A549 (cell line): ENCODE results near the gene CAB39. TPM values are rescaled to one million over a fixed set of nuclear protein-coding genes. Genes with fewer than 3 reads are reported as not detected.
"Not testable (repeated sequence)": the region's sequence is repeated elsewhere in the genome, so short reads cannot be mapped to it uniquely, and the experiment has no call there.

Source experiments
- ATAC-seq, 2 experiments: fragments of 200-7000 bp in 1 of 2; fragments of >200 bp in 1 of 2; cut with Nextera tagmentation in 1 of 2; cut with Tn5 transposase in 1 of 2; 3 replicates each; pipeline versions ENCODE4 v1.8.0 to v1.9.1; 2018 to 2020; ENCODE audit warnings: mild to moderate bottlenecking in 1 of 2, moderate library complexity in 1 of 2
- CTCF ChIA-PET: fragments of 300-600 bp; sonication (Branson Sonifier 250); formaldehyde crosslinking; extraction: SDS; loops from one replicate; lab custom pipeline; 2021; ENCODE audit warnings: antibody characterized with exemption, inconsistent platforms; lab: Yijun Ruan, JAX
- POLR2A ChIA-PET: fragments of 350-600 bp; formaldehyde crosslinking; extraction: SDS; loops from one replicate; lab custom pipeline; 2021; ENCODE audit warnings: antibody characterized with exemption, inconsistent platforms; lab: Yijun Ruan, JAX
- DNase-seq, 2 experiments: peaks; one replicate each; pipeline versions ENCODE4 v3.0.0 to v3.0.0-alpha.2; 2011 to 2016; ENCODE audit warnings: low read depth in 1 of 2, low spot score in 1 of 2
- FAIRE-seq: peaks from 2 replicates; lab custom pipeline; 2011; peaks lifted over from hg19 to GRCh38; lab: Jason Lieb, UNC
- H3K27ac ChIP-seq, 2 experiments: fragments of >200 bp; sonication (Bioruptor Twin); formaldehyde crosslinking; 3 replicates each; pipeline ENCODE4 v1.5.1; 2016 to 2017
- H3K4me1 ChIP-seq: fragments of >200 bp; sonication (Bioruptor Twin); formaldehyde crosslinking; 3 replicates; pipeline ENCODE4 v1.6.1; 2016
- H3K4me2 ChIP-seq: fragments of >200 bp; sonication (Bioruptor Twin); formaldehyde crosslinking; 3 replicates; pipeline ENCODE4 v1.6.1; 2016
- H3K4me3 ChIP-seq: fragments of >200 bp; sonication (Bioruptor Twin); formaldehyde crosslinking; 3 replicates; pipeline ENCODE4 v1.5.1; 2016
- H3K9me3 ChIP-seq: fragments of >200 bp; sonication (Bioruptor Twin); formaldehyde crosslinking; 3 replicates; pipeline ENCODE4 v1.6.1; 2016
- BHLHE40 ChIP-seq: IDR thresholded peaks from 2 replicates; pipeline ENCODE4 v1.6.1; 2012; ENCODE audit warnings: low read depth, low read length, inconsistent platforms
- CEBPB ChIP-seq, 2 experiments: fragments of >200 bp in 1 of 2; sonication (Bioruptor Twin) in 1 of 2; formaldehyde crosslinking in 1 of 2; IDR thresholded peaks; 2 replicates each; pipeline ENCODE4 v1.6.1; 2012 to 2016
- ELK1 ChIP-seq: fragments of 150-350 bp; IDR thresholded peaks from 2 replicates; pipeline ENCODE4 v1.6.1; 2014; ENCODE audit warnings: low read depth, mild to moderate bottlenecking, low read length
- ESRRA ChIP-seq: fragments of 150-350 bp; IDR thresholded peaks from 2 replicates; pipeline ENCODE4 v1.6.1; 2014; ENCODE audit warnings: mild to moderate bottlenecking, low read length, borderline replicate concordance
- FOSB ChIP-seq: fragments of 250-450 bp; sonication (Bioruptor Pico); IDR thresholded peaks from 2 replicates; pipeline ENCODE4 v1.5.0; 2020; ENCODE audit warnings: mild to moderate bottlenecking, moderate library complexity
- FOSL2 ChIP-seq, 2 experiments: fragments of 450-650 bp in 1 of 2; fragments of >200 bp in 1 of 2; sonication (Bioruptor Twin) in 1 of 2; formaldehyde crosslinking; IDR thresholded peaks; 2 replicates each; pipeline versions ENCODE4 v1.5.0 to v1.6.1; 2016 to 2020; ENCODE audit warnings: mild to moderate bottlenecking in 1 of 2, moderate library complexity in 1 of 2
- FOXS1 ChIP-seq: fragments of 250-450 bp; sonication (Bioruptor Pico); IDR thresholded peaks from 2 replicates; pipeline ENCODE4 v1.5.0; 2020; ENCODE audit warnings: mild to moderate bottlenecking, moderate library complexity
- HDAC2 ChIP-seq: fragments of 200-600 bp; sonication (generic); IDR thresholded peaks from 2 replicates; pipeline ENCODE4 v1.6.1; 2016
- HOXB13 ChIP-seq: fragments of 250-450 bp; sonication (Bioruptor Pico); IDR thresholded peaks from 2 replicates; pipeline ENCODE4 v1.5.0; 2020; ENCODE audit warnings: low read depth, mild to moderate bottlenecking, moderate library complexity
- KDM5A ChIP-seq: fragments of 200-600 bp; sonication (generic); IDR thresholded peaks from 2 replicates; pipeline ENCODE4 v1.6.1; 2016; ENCODE audit warnings: antibody characterized with exemption, mild to moderate bottlenecking
- MAFK ChIP-seq: fragments of 450-650 bp; IDR thresholded peaks from 2 replicates; pipeline ENCODE4 v1.6.1; 2014; ENCODE audit not compliant: partially characterized antibody
- NFE2L2 ChIP-seq: fragments of 150-350 bp; conservative IDR thresholded peaks from 2 replicates; pipeline ENCODE4 v1.6.1; 2014; ENCODE audit warnings: low read length
- NPAS2 ChIP-seq: fragments of 250-450 bp; sonication (Bioruptor Pico); IDR thresholded peaks from 2 replicates; pipeline ENCODE4 v1.8.0; 2022; ENCODE audit warnings: mild to moderate bottlenecking, moderate library complexity, borderline replicate concordance
- NR3C1 ChIP-seq: fragments of >200 bp; sonication (Bioruptor Twin); formaldehyde crosslinking; IDR thresholded peaks from 3 replicates; pipeline ENCODE4 v1.6.1; 2017
- PHF8 ChIP-seq: fragments of 200-600 bp; sonication (generic); IDR thresholded peaks from 2 replicates; pipeline ENCODE4 v1.6.1; 2016; ENCODE audit warnings: low read depth, mild to moderate bottlenecking, antibody characterized with exemption, moderate library complexity, borderline replicate concordance
- POLR2A ChIP-seq: IDR thresholded peaks from 2 replicates; pipeline ENCODE4 v1.6.1; 2012; ENCODE audit warnings: mild to moderate bottlenecking, low read length
- POLR2AphosphoS2 ChIP-seq: conservative IDR thresholded peaks from 2 replicates; pipeline ENCODE4 v1.6.1; 2012; ENCODE audit warnings: low read length, improper control_type of control experiment, inconsistent platforms
- RAD21 ChIP-seq, 2 experiments: fragments of >200 bp in 1 of 2; sonication (Bioruptor Twin) in 1 of 2; formaldehyde crosslinking in 1 of 2; IDR thresholded peaks in 1 of 2; conservative IDR thresholded peaks in 1 of 2; 2 replicates in 1 of 2; 3 replicates in 1 of 2; pipeline ENCODE4 v1.6.1; 2012 to 2018; ENCODE audit warnings: inconsistent platforms in 1 of 2
- RARB ChIP-seq: fragments of 250-450 bp; sonication (Bioruptor Pico); IDR thresholded peaks from 2 replicates; pipeline ENCODE4 v1.8.0; 2021; ENCODE audit warnings: mild to moderate bottlenecking, moderate library complexity
- RNF2 ChIP-seq: fragments of 200-600 bp; sonication (generic); IDR thresholded peaks from 2 replicates; pipeline ENCODE4 v1.6.1; 2016; ENCODE audit warnings: low read depth, mild to moderate bottlenecking, antibody characterized with exemption, moderate library complexity, borderline replicate concordance
- SREBF2 ChIP-seq: fragments of 450-650 bp; IDR thresholded peaks from 2 replicates; pipeline ENCODE4 v1.6.1; 2014; ENCODE audit warnings: mild to moderate bottlenecking, moderate library complexity
- TFCP2L1 ChIP-seq: fragments of 250-450 bp; sonication (Bioruptor Pico); IDR thresholded peaks from 2 replicates; pipeline ENCODE4 v1.5.0; 2021; ENCODE audit warnings: mild to moderate bottlenecking
- TP53 ChIP-seq: fragments of 250-450 bp; sonication (Bioruptor Pico); IDR thresholded peaks from 2 replicates; pipeline ENCODE4 v1.5.0; 2021; ENCODE audit warnings: mild to moderate bottlenecking, moderate library complexity
- ZFP36 ChIP-seq: fragments of 450-650 bp; IDR thresholded peaks from 2 replicates; pipeline ENCODE4 v1.6.1; 2014; ENCODE audit warnings: borderline replicate concordance; ENCODE audit not compliant: partially characterized antibody
- ZSCAN20 ChIP-seq: fragments of 250-450 bp; sonication (Bioruptor Pico); IDR thresholded peaks from 2 replicates; pipeline ENCODE4 v1.8.0; 2022; ENCODE audit warnings: mild to moderate bottlenecking, moderate library complexity
- WGBS: methylation state at CpG from one replicate; pipeline ENCODE4 v1.1.6; 2017; ENCODE audit errors: missing lambda C conversion rate; 5-methylcytosine and 5-hydroxymethylcytosine counted together
- polyA plus RNA-seq, 4 experiments: library from polyadenylated mRNA; depleted of rRNA in 3 of 4; stranded (reverse); fragments of >200 nt; fragmentation: RNase III in 1 of 4; extraction: RNeasy Plus Mini Kit Qiagen cat#74134 plus additional on column Dnase treatment in 1 of 4; gene quantifications; 2 replicates in 3 of 4; 3 replicates in 1 of 4; pipeline ENCODE4 v1.2.3, GENCODE V29; 2011 to 2017
- TF ChIP-seq, protein P1 (sequence below): fragments of >200 bp; sonication (Bioruptor Twin); formaldehyde crosslinking; IDR thresholded peaks from 3 replicates; pipeline ENCODE4 v1.6.1; 2016
- TF ChIP-seq, protein P2 (sequence below): fragments of 250-450 bp; sonication (Bioruptor Pico); IDR thresholded peaks from 2 replicates; pipeline ENCODE4 v1.5.0; 2020; ENCODE audit warnings: low read depth, mild to moderate bottlenecking, moderate library complexity

CAB39 gene
- polyA plus RNA-seq, 2 of the 4 experiments (the other 2 are of a cell fraction) = 28.4 to 54.2 TPM

DNA sequence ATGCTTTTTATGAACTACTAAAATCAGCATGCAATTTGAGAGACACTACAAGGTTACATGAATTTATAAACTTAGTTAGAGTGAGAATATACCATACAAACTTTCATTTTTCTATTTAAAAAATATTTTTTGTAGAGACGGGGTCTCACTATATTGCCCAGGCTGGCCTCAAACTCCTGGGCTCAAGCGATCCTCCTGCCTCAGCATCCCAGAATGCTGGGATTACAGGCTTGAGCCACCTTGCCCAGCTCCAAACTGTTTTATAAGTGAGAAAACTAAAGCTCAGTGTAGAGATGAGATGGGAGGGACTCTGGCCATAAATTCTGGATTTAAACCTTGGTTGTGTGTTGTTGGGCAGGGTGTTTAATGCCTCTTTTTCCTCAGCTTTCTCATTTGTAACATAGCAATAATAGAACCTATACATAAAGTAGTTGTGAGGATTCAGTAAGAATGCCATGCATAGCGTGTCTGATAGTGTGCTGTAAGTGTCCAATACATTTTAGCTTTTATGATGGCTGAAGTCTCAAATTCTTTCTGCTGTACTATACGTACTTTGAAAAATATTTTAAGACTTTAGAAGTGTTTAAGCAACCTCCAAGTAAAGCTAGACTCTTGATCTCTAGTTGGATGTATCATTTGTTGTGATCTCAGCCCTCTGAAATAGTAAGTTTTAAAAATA, 9.7 kb downstream of the CAB39 start:
- ChIA-PET POLR2A (no interaction called here), CTCF (interaction anchor here (0.6 to 1.7 kb wide), 6 partner anchors 9 to 747 kb away, joined by 3 to 8 read pairs (median 4); no protein-coding TSS in a partner anchor)
- DNase-seq (no peak), ATAC-seq (no peak), FAIRE-seq (no peak)
- 89% methylated on average over 4 of the region's 4 CpGs for WGBS
- H3K27ac ChIP-seq = no peak overlapping the region
- no peaks in the 10 kb centered on the region for H3K4me1 ChIP-seq
- no peaks in the 10 kb centered on the region for H3K9me3 ChIP-seq
- no peak overlapping the region for H3K4me3 ChIP-seq
- H3K4me2 ChIP-seq = no peak overlapping the region
- TF ChIP-seq SREBF2 (no peak), FOSB (no peak), RAD21 (conservative IDR thresholded peaks at IDR 0.05 in 1 of 2, IDR thresholded peaks at IDR 0.05 in 1 of 2) (no peak), ZFP36 (no peak), CEBPB (IDR thresholded peaks at IDR 0.05) (no peak), FOXS1 (CRISPR knock-in tag) (no peak), NFE2L2 (no peak), RARB (CRISPR knock-in tag) (no peak), TFCP2L1 (CRISPR knock-in tag) (no peak), TP53 (CRISPR knock-in tag) (no peak), PHF8 (no peak), ESRRA (no peak), POLR2AphosphoS2 (no peak), ZSCAN20 (CRISPR knock-in tag) (no peak), NR3C1 (no peak)
- TF ChIP-seq, protein P1, sequence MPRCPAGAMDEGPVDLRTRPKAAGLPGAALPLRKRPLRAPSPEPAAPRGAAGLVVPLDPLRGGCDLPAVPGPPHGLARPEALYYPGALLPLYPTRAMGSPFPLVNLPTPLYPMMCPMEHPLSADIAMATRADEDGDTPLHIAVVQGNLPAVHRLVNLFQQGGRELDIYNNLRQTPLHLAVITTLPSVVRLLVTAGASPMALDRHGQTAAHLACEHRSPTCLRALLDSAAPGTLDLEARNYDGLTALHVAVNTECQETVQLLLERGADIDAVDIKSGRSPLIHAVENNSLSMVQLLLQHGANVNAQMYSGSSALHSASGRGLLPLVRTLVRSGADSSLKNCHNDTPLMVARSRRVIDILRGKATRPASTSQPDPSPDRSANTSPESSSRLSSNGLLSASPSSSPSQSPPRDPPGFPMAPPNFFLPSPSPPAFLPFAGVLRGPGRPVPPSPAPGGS = no peak

- H3K4me1 ChIP-seq = no peaks in the 10 kb centered on the region
- POLR2A ChIA-PET = no interaction called here
- no peaks in the 10 kb centered on the region for H3K9me3 ChIP-seq
- TF ChIP-seq HOXB13 (CRISPR knock-in tag) = no peak
- no peak for TF ChIP-seq NR3C1
- TF ChIP-seq, protein P1 = no peak
- TF ChIP-seq MAFK = no peak
- TF ChIP-seq BHLHE40 = no peak
- no peak for TF ChIP-seq TP53 (CRISPR knock-in tag)
- no peak for TF ChIP-seq ELK1
- TF ChIP-seq FOSL2 (IDR thresholded peaks at IDR 0.05) = no peak
- no peak for TF ChIP-seq FOSL2 (CRISPR knock-in tag; IDR thresholded peaks at IDR 0.05)
- TF ChIP-seq HDAC2 = no peak
- no peak for TF ChIP-seq NFE2L2
- TF ChIP-seq RNF2 = no peak
- TF ChIP-seq CEBPB (IDR thresholded peaks at IDR 0.05) = no peak
- TF ChIP-seq FOXS1 (CRISPR knock-in tag) = no peak
- no peak for TF ChIP-seq NPAS2 (CRISPR knock-in tag)
- TF ChIP-seq, protein P2, sequence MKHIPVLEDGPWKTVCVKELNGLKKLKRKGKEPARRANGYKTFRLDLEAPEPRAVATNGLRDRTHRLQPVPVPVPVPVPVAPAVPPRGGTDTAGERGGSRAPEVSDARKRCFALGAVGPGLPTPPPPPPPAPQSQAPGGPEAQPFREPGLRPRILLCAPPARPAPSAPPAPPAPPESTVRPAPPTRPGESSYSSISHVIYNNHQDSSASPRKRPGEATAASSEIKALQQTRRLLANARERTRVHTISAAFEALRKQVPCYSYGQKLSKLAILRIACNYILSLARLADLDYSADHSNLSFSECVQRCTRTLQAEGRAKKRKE (CRISPR knock-in tag) = no peak
- TF ChIP-seq PHF8 = no peak
- no peak for TF ChIP-seq KDM5A
- no peak for TF ChIP-seq POLR2A
- TF ChIP-seq FOSB = no peak
- WGBS = 90% methylated on average over 2 of the region's 2 CpGs
- FAIRE-seq = no peak
- CTCF ChIA-PET = interaction anchor here (0.7 to 1.2 kb wide), 2 partner anchors 92 to 656 kb away, joined by 3 to 4 read pairs; no protein-coding TSS in a partner anchor
- H3K4me2 ChIP-seq = no peak overlapping the region
- no peak for ATAC-seq
- DNase-seq = no peak
- no peak overlapping the region for H3K27ac ChIP-seq
- no peak overlapping the region for H3K4me3 ChIP-seq
These were observed 10.7 kb downstream of the CAB39 start for GRCh38 chr2:230723363-230723762.

DNA sequence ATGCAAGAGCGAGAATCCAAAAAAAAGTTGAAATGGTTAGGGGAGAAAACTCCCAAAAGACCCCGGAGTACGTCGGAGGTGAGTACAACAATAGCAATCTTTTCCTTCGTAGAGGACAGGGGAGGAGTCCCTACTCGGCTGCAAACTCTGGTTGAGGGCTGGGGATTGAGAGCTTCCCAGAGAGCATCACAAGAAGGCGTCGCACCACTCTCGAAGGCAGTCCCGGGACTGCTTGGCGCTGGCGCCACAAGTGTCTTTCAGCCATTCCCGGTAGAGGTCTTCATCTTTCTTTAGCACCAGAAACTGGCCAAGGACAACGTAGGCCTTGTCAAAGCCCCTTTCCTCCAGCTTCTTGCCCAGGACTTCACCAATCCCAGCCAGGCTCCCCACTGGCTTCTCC, 12.3 kb downstream of the CAB39 start:
- ATAC-seq, H3K9me3 ChIP-seq, H3K27ac ChIP-seq, FAIRE-seq, H3K4me1 ChIP-seq, POLR2A ChIA-PET, H3K4me2 ChIP-seq, H3K4me3 ChIP-seq, CTCF ChIA-PET, DNase-seq: not testable (repeated sequence)
- WGBS = 97% methylated on average over 14 of the region's 14 CpGs
